Ectodermal cell (in vitro differentiated cells): Measurements from ENCODE around the gene CABLES2.

ENCODE experiments used
- H3K27ac ChIP-seq: 2 replicates; pipeline ENCODE4 v1.7.0; 2013; ENCODE audit warnings: mild to moderate bottlenecking, low read depth, low read length; ENCODE audit not compliant: insufficient read depth, poor library complexity, severe bottlenecking
- H3K27me3 ChIP-seq: 2 replicates; pipeline ENCODE4 v1.7.0; 2013; ENCODE audit warnings: mild to moderate bottlenecking, low read length; ENCODE audit not compliant: insufficient read depth, control insufficient read depth, poor library complexity, severe bottlenecking
- H3K36me3 ChIP-seq: one replicate; pipeline ENCODE4 v1.7.0; 2013; ENCODE audit warnings: low read length; ENCODE audit not compliant: control insufficient read depth, insufficient read depth
- H3K4me1 ChIP-seq: one replicate; pipeline ENCODE4 v1.7.0; 2013; ENCODE audit warnings: low read length; ENCODE audit not compliant: control insufficient read depth, insufficient read depth
- H3K4me3 ChIP-seq: 2 replicates; pipeline ENCODE4 v1.7.0; 2013; ENCODE audit warnings: low read depth, low read length, control low read depth; ENCODE audit not compliant: insufficient read depth
- H3K9me3 ChIP-seq: 2 replicates; pipeline ENCODE4 v1.7.0; 2013; ENCODE audit warnings: mild to moderate bottlenecking, low read length, moderate library complexity; ENCODE audit not compliant: control insufficient read depth
- WGBS, 2 experiments: methylation state at CpG; one replicate each; pipeline ENCODE4 v1.1.7; 2013; ENCODE audit warnings: missing lambda C conversion rate in 2 of 2; 5-methylcytosine and 5-hydroxymethylcytosine counted together

Gene CABLES2

GRCh38 chr20:62351469-62352401 is 55.4 kb downstream of the CABLES2 start:
- H3K4me3 ChIP-seq = no peak overlapping the region
- no peaks in the 10 kb centered on the region for H3K9me3 ChIP-seq
- H3K36me3 ChIP-seq = peaks cover 15% of the 10 kb centered on the region
- WGBS, 2 experiments = 91 to 93% methylated on average over 60 of the region's 60 CpGs
- H3K4me1 ChIP-seq = peaks cover 23% of the 10 kb centered on the region
- no peak overlapping the region for H3K27ac ChIP-seq
- no peaks in the 10 kb centered on the region for H3K27me3 ChIP-seq

GRCh38 chr20:62350629-62351422 is 56.3 kb downstream of the CABLES2 start:
- 91% methylated on average over 23 of the region's 23 CpGs for WGBS, 2 experiments
- H3K9me3 ChIP-seq = no peaks in the 10 kb centered on the region
- H3K36me3 ChIP-seq = peaks cover 21% of the 10 kb centered on the region
- H3K4me3 ChIP-seq = no peak overlapping the region
- peaks cover 13% of the 10 kb centered on the region for H3K4me1 ChIP-seq
- no peaks in the 10 kb centered on the region for H3K27me3 ChIP-seq
- no peak overlapping the region for H3K27ac ChIP-seq

- H3K9me3 ChIP-seq = no peaks in the 10 kb centered on the region
- H3K4me3 ChIP-seq = no peak overlapping the region
- H3K27me3 ChIP-seq = no peaks in the 10 kb centered on the region
- peaks cover 22% of the 10 kb centered on the region for H3K36me3 ChIP-seq
- H3K27ac ChIP-seq = no peak overlapping the region
- WGBS, 2 experiments = 92 to 93% methylated on average over 16 of the region's 16 CpGs
- peaks cover 8% of the 10 kb centered on the region for H3K4me1 ChIP-seq
Measured at GRCh38 chr20:62350098-62350628, 56.9 kb downstream of the CABLES2 start.

GRCh38 chr20:62349556-62350097 is 57.5 kb downstream of the CABLES2 start:
- 94 to 96% methylated on average over 4 of the region's 7 CpGs for WGBS, 2 experiments
- Histone ChIP-seq H3K36me3 (peaks cover 22% of the 10 kb centered on the region), H3K9me3 (no peaks in the 10 kb centered on the region)

GRCh38 chr20:62348604-62349003 is 58.5 kb downstream of the CABLES2 start:
- Histone ChIP-seq H3K9me3 (no peaks in the 10 kb centered on the region), H3K4me3 (no peak overlapping the region), H3K36me3 (peaks cover 22% of the 10 kb centered on the region), H3K27ac (no peak overlapping the region), H3K4me1 (no peaks in the 10 kb centered on the region), H3K27me3 (no peaks in the 10 kb centered on the region)
- 96 to 100% methylated on average over 1 of the region's 1 CpG for WGBS, 2 experiments

More at GRCh38 chr20:62349556-62350097, 57.5 kb downstream of the CABLES2 start:
- peaks cover 2% of the 10 kb centered on the region for H3K4me1 ChIP-seq
- H3K27ac ChIP-seq = no peak overlapping the region
- H3K27me3 ChIP-seq = no peaks in the 10 kb centered on the region
- no peak overlapping the region for H3K4me3 ChIP-seq

GRCh38 chr20:62347445-62347844 is 59.6 kb downstream of the CABLES2 start:
- Histone ChIP-seq H3K4me1 (no peaks in the 10 kb centered on the region), H3K27ac (no peak overlapping the region), H3K9me3 (no peaks in the 10 kb centered on the region), H3K27me3 (no peaks in the 10 kb centered on the region), H3K36me3 (peaks cover 17% of the 10 kb centered on the region), H3K4me3 (no peak overlapping the region)
- WGBS, 2 experiments = 83 to 84% methylated on average over 9 of the region's 9 CpGs

- WGBS, 2 experiments = 96 to 97% methylated on average over 10 of the region's 10 CpGs
- Histone ChIP-seq H3K9me3 (no peaks in the 10 kb centered on the region), H3K27ac (no peak overlapping the region), H3K27me3 (no peaks in the 10 kb centered on the region), H3K4me1 (no peaks in the 10 kb centered on the region), H3K4me3 (no peak overlapping the region), H3K36me3 (peaks cover 17% of the 10 kb centered on the region)
Measured at GRCh38 chr20:62347151-62347404, 60.0 kb downstream of the CABLES2 start.

GRCh38 chr20:62346398-62347150 is 60.5 kb downstream of the CABLES2 start:
- Histone ChIP-seq H3K27ac (no peak overlapping the region), H3K9me3 (no peaks in the 10 kb centered on the region), H3K4me3 (no peak overlapping the region), H3K4me1 (no peaks in the 10 kb centered on the region), H3K27me3 (no peaks in the 10 kb centered on the region), H3K36me3 (peaks cover 17% of the 10 kb centered on the region)
- 97% methylated on average over 34 of the region's 34 CpGs for WGBS, 2 experiments

- H3K27ac ChIP-seq = no peak overlapping the region
- H3K4me1 ChIP-seq = no peaks in the 10 kb centered on the region
- no peak overlapping the region for H3K4me3 ChIP-seq
- H3K36me3 ChIP-seq = peaks cover 17% of the 10 kb centered on the region
- no peaks in the 10 kb centered on the region for H3K9me3 ChIP-seq
- 91 to 92% methylated on average over 25 of the region's 25 CpGs for WGBS, 2 experiments
- no peaks in the 10 kb centered on the region for H3K27me3 ChIP-seq
Measured at GRCh38 chr20:62345681-62346370, 61.3 kb downstream of the CABLES2 start.
